ENCODE results near the gene SLC38A10.

Gene SLC38A10

DNA sequence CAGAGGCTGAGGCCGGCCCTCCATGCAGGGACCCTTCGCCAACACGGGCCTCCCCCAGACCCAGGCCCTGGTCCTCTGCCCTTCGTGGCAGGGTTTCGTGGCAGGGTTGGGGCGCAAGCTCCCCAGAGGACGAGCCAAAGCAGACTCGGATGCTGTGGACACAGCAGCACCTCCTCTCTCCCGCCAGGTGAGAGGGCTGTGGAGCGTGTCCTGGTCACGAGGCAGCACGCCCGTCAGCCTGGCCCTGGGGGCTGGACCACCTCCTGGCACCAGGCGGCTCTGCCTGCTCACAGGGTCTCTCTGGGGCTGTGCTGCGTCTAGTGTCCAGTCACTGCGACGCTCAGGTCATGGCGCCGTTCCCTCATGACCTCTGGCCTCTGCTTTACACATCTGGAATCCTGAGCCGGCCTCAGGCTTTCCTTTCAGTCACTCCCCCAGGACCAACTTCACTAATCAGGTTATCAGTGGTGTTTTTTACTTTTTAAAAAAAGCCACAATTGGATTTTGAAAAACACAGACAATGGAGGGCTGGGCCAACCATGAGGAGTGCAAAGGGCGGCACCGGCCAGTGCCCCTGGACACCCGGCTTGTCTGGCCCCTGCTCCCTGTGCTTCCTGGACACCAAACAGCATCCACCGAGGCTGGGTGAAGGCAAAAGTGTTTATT, 50.6 kb downstream of the SLC38A10 start:
- Histone ChIP-seq H3K9ac (ENCODE audit: low read length) (no peak overlapping the region), H3K36me3 (ENCODE audit: control insufficient read depth, low read depth, low read length) (peaks cover 8% of the 10 kb centered on the region)

DNA sequence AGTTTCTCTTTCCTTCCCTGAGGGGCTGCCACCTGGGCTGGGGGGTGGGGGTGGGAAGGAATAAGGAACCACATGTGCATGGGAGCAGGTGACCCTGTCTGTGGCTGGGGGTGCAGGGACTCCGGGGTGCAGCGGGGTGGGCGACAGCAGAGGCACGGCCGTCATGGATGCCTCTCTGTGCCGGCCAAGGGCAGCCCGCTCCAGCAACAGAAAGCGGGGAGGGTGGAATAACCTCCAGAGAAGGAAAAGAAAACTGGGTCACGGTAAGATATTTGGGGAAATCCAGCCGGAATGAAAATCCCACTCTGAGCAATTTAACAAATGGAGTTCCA, 51.8 kb downstream of the SLC38A10 start:
- H3K36me3 ChIP-seq (ENCODE audit: control insufficient read depth, low read depth, low read length), result peaks cover 8% of the 10 kb centered on the region

More for the DNA sequence above, 50.6 kb downstream of the SLC38A10 start:
- Histone ChIP-seq H3K27ac (ENCODE audit: low read length) (no peak overlapping the region), H3K27me3 (ENCODE audit: control insufficient read depth, insufficient read depth, low read length) (no peaks in the 10 kb centered on the region), H3K9me3 (ENCODE audit: control insufficient read depth, low read depth, low read length) (no peaks in the 10 kb centered on the region), H3K4me3 (ENCODE audit: low read length) (no peak overlapping the region), H3K4me1 (ENCODE audit: control insufficient read depth, low read depth, low read length) (peaks cover 4% of the 10 kb centered on the region)

DNA sequence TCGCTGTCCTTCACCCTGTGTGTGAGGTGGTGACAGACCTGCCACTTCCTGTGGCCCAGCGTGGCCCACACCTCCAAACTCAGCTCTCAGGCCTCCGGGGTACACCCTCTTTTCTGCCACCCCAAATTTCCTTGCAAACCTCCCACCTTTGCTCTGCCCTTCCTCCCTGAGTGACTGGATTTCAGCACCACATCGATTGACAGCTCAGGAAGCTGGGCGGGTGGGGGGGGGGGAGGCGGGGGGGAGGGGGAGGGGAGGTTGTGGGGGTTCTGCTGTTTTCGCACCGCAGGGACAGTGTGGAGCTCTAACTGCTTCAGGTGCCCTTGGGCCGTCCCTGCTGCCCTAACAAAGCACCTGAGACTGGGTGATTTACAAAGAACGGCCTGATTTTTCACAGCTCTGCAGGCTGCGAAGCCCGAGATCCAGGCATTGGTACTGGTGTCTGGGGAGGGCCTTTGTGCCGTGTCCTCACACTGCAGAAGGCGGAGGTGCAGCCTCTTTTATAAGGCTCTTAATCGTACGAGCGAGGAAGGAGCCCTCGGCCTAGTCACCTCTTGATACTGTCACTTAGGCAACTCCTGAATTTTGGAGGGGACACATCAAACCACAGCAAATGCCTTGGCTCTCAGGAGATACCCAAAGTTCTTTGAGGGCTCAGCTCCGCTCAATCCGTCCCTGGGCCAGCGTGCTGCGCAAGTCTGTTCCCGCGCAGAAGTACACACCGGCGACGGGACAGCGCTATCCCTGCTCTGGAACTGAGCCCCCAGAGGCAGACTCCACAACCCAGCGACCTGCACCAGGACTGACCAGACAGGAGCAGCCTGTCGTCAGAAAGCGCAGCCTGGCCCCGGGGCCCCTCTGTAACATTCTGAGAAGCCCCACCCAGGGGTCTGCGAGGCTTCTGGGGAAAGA, 52.4 kb downstream of the SLC38A10 start:
- Histone ChIP-seq H3K36me3 (ENCODE audit: control insufficient read depth, low read depth, low read length) (peaks cover 8% of the 10 kb centered on the region), H3K4me3 (ENCODE audit: low read length) (no peak overlapping the region), H3K9ac (ENCODE audit: low read length) (no peak overlapping the region), H3K27me3 (ENCODE audit: control insufficient read depth, insufficient read depth, low read length) (no peaks in the 10 kb centered on the region), H3K9me3 (ENCODE audit: control insufficient read depth, low read depth, low read length) (no peaks in the 10 kb centered on the region), H3K27ac (ENCODE audit: low read length) (no peak overlapping the region), H3K4me1 (ENCODE audit: control insufficient read depth, low read depth, low read length) (peaks cover 9% of the 10 kb centered on the region)

More for the DNA sequence above, 51.8 kb downstream of the SLC38A10 start:
- Histone ChIP-seq H3K27ac (ENCODE audit: low read length) (no peak overlapping the region), H3K4me1 (ENCODE audit: control insufficient read depth, low read depth, low read length) (peaks cover 4% of the 10 kb centered on the region), H3K4me3 (ENCODE audit: low read length) (no peak overlapping the region), H3K27me3 (ENCODE audit: control insufficient read depth, insufficient read depth, low read length) (no peaks in the 10 kb centered on the region), H3K9me3 (ENCODE audit: control insufficient read depth, low read depth, low read length) (no peaks in the 10 kb centered on the region), H3K9ac (ENCODE audit: low read length) (no peak overlapping the region)

DNA sequence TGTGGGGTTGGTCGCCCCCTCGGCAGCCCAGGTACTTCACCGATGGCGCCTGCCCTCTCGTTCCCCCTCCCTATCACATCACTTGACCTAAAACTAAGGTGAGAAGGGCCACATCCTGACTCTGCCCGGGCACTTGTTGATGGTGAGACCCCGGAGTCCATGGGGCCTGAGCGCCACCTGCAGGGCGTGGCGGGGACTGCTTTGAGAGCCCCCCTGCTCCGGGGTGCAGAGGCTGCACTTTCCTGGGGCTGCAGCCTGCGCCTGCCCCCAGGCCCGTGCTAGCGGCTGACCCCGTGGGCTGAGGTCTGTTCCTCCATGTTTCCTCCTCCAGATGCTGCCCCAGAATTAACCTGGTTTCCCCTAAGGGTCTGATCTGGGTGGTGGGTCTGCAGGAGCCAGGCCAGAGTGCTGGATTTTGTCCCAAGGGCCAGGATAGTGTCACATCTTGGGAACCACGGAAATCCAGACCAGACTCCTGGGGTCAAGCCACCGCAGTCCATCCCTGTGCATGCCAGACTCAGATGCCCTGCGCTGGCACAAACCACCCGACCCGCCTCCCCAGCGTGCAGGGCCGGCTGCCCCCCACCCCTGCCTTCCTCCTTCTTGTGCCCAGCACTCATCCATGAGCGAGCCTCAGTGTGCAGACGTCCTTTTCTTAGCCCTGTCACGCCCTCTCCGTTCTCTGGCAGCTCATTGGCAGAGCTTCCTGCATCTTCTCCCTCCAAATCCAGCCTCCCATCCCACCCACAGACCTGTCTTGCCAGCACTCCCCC, 53.3 kb downstream of the SLC38A10 start:
- H3K9me3 ChIP-seq (ENCODE audit: control insufficient read depth, low read depth, low read length), result no peaks in the 10 kb centered on the region
- H3K4me3 ChIP-seq (ENCODE audit: low read length), result no peak overlapping the region
- no peak overlapping the region for H3K27ac ChIP-seq (ENCODE audit: low read length)
- peaks cover 8% of the 10 kb centered on the region for H3K36me3 ChIP-seq (ENCODE audit: control insufficient read depth, low read depth, low read length)
- peaks cover 9% of the 10 kb centered on the region for H3K4me1 ChIP-seq (ENCODE audit: control insufficient read depth, low read depth, low read length)
- H3K27me3 ChIP-seq (ENCODE audit: control insufficient read depth, insufficient read depth, low read length), result no peaks in the 10 kb centered on the region
- H3K9ac ChIP-seq (ENCODE audit: low read length), result no peak overlapping the region

DNA sequence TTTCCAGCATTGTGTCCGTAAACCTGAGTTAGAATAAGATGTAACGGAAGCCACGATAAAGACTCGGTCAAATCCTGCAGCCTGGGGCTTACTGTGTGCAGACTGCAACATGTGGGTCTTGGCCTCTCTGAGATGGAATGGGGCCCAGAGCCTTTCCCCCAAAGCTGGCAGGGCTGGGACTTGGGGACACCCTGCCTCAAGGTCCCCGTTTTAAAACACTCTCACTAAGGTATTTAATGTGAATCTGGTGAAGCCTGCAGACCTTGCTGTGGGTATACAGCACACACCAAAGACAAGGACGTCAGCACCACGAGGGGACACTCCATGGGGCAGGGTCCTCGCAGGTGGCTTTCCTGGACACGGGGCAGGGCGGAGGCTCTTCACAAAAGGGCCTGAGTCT, 53.9 kb downstream of the SLC38A10 start:
- no peak overlapping the region for H3K27ac ChIP-seq (ENCODE audit: low read length)
- H3K36me3 ChIP-seq (ENCODE audit: control insufficient read depth, low read depth, low read length), result peaks cover 8% of the 10 kb centered on the region
- no peaks in the 10 kb centered on the region for H3K27me3 ChIP-seq (ENCODE audit: control insufficient read depth, insufficient read depth, low read length)
- H3K4me3 ChIP-seq (ENCODE audit: low read length), result no peak overlapping the region
- H3K9ac ChIP-seq (ENCODE audit: low read length), result no peak overlapping the region
- H3K4me1 ChIP-seq (ENCODE audit: control insufficient read depth, low read depth, low read length), result peaks cover 9% of the 10 kb centered on the region
- no peaks in the 10 kb centered on the region for H3K9me3 ChIP-seq (ENCODE audit: control insufficient read depth, low read depth, low read length)

DNA sequence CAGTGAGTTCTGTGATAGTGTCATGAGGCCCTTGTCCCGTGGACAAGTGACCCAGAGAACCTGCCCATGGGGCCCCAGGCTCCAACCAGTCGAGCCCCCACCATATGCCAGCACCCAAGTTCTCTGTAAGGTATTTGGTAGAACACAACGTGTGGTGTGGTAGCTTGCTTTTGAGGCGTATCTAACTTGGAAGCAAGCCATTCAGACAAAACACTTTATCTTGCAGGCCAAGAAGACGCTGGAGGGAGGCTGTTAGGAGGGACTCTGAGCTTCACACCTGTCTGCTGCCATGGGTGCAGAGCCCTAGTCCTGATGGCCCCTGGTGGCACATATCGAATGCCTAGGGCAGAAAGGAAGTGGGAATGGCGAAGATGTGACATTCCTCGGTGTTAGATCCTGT, 54.3 kb downstream of the SLC38A10 start:
- no peak overlapping the region for H3K27ac ChIP-seq (ENCODE audit: low read length)
- H3K4me3 ChIP-seq (ENCODE audit: low read length), result no peak overlapping the region

DNA sequence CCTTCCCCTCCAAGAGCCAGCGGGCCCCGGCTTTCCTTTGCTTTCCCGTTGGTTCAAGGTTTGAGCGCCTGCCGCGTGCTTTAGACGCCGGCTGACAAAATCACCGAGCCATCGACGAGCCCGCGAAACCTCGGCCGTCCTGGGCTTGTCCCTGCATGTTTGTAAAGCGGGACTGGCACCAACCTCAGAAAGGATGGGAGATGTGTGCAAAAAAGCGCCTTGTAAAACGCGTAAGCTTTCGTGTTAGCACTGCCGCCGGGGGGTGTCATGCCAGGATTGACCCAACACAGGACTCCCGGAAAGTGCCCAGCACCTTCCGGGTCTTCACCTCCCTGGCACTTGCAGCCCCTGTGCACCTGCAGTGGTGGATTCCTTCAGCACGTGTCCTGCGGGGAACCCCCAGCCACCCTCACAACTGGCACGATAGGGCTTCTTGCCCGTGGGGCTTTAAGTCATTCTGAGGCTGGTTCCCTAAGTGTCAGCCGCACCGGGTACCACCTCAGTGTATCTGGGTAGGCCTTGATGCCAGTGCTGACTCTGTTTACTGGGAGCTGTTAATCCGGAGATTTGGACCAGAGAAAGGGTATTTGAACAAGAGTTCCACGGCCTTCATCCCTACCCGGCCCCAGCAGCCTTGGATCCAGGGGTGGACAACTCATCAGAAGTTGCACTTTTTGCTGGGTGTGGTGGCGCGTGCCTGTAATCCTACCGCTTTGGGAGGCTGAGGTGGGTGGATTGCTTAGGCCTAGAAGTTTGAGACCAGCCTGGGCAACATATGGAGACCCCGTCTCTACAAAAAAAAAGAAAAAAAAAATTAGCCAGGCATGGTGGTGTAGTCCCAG, 55.2 kb downstream of the SLC38A10 start:
- H3K9me3 ChIP-seq (ENCODE audit: control insufficient read depth, low read depth, low read length), result no peaks in the 10 kb centered on the region
- H3K36me3 ChIP-seq (ENCODE audit: control insufficient read depth, low read depth, low read length), result peaks cover 8% of the 10 kb centered on the region
- H3K4me3 ChIP-seq (ENCODE audit: low read length), result peak overlapping the region; percentile 89
- peaks cover 9% of the 10 kb centered on the region for H3K4me1 ChIP-seq (ENCODE audit: control insufficient read depth, low read depth, low read length)
- H3K9ac ChIP-seq (ENCODE audit: low read length), result peak overlapping the region; percentile 87
- H3K27ac ChIP-seq (ENCODE audit: low read length), result no peak overlapping the region
- H3K27me3 ChIP-seq (ENCODE audit: control insufficient read depth, insufficient read depth, low read length), result no peaks in the 10 kb centered on the region

More for the DNA sequence above, 54.3 kb downstream of the SLC38A10 start:
- Histone ChIP-seq H3K9ac (ENCODE audit: low read length) (no peak overlapping the region), H3K4me1 (ENCODE audit: control insufficient read depth, low read depth, low read length) (peaks cover 9% of the 10 kb centered on the region), H3K27me3 (ENCODE audit: control insufficient read depth, insufficient read depth, low read length) (no peaks in the 10 kb centered on the region), H3K9me3 (ENCODE audit: control insufficient read depth, low read depth, low read length) (no peaks in the 10 kb centered on the region), H3K36me3 (ENCODE audit: control insufficient read depth, low read depth, low read length) (peaks cover 8% of the 10 kb centered on the region)

DNA sequence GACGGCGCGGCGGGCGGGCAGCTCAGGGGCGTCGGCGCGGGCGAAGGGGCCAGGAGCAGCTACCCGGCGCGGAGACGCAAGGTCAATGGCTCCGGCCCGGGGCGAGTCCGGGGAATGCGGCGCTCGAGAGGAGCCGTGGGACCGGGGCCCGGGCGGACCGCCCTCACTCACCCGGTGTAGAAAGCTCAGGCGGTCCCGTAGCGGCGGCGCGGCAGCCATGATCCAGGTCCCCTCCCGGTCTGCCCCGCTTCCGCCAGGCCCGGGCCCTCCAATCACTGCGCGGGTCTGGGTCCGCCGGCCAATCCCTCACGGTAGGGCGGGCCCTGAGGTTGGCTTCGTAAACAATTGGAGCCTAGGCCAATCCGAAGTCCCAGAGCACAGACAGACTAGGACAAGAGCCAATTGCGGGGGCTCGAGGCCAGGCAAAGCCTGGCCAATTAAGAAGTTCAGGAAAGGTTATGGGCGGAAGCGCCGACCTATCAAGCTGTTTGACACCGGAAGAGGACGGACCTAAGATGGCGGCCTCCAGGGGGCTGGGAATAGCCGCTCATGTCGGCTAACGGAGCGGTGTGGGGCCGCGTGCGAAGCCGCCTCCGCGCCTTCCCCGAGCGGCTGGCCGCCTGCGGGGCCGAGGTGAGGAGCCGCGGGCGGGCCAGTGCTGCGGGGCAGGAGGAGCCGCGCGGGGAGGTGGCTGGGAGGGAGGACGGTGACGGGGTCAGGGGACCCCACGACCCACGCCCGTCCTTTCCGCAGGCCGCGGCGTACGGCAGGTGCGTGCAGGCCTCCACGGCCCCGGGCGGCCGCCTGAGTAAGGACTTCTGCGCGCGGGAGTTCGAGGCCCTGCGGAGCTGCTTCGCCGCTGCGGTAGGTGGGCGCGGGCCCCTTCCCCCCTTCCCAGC, 56.0 kb downstream of the SLC38A10 start, which contains the start of the genes NDUFAF8 and TEPSIN:
Gene NDUFAF8 (plus strand): TSS at position 504 of the 899 bp plus-strand sequence. CDS start 46 bp downstream, at position 550.
Gene TEPSIN (minus strand): TSS at position 241 of the 899 bp plus-strand sequence. CDS start 22 bp downstream, at position 219.
- H3K9ac ChIP-seq (ENCODE audit: low read length), result peak within 1 kb of the TSS; percentile 87
- H3K4me3 ChIP-seq (ENCODE audit: low read length), result peak within 1 kb of the TSS; percentile 89
- H3K27me3 ChIP-seq (ENCODE audit: control insufficient read depth, insufficient read depth, low read length), result no peaks in the 10 kb centered on the region

DNA sequence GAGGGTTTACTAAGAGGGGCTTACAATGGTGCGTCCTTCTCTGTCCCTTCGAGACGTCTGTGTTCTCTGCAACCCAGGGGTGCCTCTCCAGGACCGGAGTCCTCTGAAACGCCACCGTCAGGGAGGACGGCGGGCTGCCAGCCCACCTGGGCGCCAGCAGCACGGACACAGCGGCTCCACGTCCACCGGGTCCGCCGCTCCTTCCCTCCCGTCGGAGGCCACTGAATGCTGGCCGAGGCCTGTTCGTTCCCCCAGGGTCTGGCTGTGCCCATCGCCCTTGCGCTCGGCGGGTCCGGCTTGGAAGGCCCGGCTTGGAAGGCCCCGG, 56.7 kb downstream of the SLC38A10 start:
- no peaks in the 10 kb centered on the region for H3K27me3 ChIP-seq (ENCODE audit: control insufficient read depth, insufficient read depth, low read length)
- H3K27ac ChIP-seq (ENCODE audit: low read length), result no peak overlapping the region
- peak overlapping the region; percentile 87 for H3K9ac ChIP-seq (ENCODE audit: low read length)
- H3K4me1 ChIP-seq (ENCODE audit: control insufficient read depth, low read depth, low read length), result peaks cover 9% of the 10 kb centered on the region
- peaks cover 8% of the 10 kb centered on the region for H3K36me3 ChIP-seq (ENCODE audit: control insufficient read depth, low read depth, low read length)
- H3K4me3 ChIP-seq (ENCODE audit: low read length), result peak overlapping the region; percentile 89
- no peaks in the 10 kb centered on the region for H3K9me3 ChIP-seq (ENCODE audit: control insufficient read depth, low read depth, low read length)

More for the DNA sequence above, 56.0 kb downstream of the SLC38A10 start, which contains the start of the genes NDUFAF8 and TEPSIN:
- H3K27ac ChIP-seq (ENCODE audit: low read length), result no peak within 1 kb of the TSS
- H3K4me1 ChIP-seq (ENCODE audit: control insufficient read depth, low read depth, low read length), result peaks cover 9% of the 10 kb centered on the region
- H3K9me3 ChIP-seq (ENCODE audit: control insufficient read depth, low read depth, low read length), result no peaks in the 10 kb centered on the region
- peaks cover 8% of the 10 kb centered on the region for H3K36me3 ChIP-seq (ENCODE audit: control insufficient read depth, low read depth, low read length)

All from iPS-18a (cell line).